Breast epithelium (tissue), 4 donors: Measurements from ENCODE around the gene ACOX3. TPM values are rescaled to one million over a fixed set of nuclear protein-coding genes. Genes with fewer than 3 reads are reported as not detected.
A peak's percentile ranks its signal among the peaks of the same experiment; 100 is the strongest.

Source experiments
- DNase-seq, 2 donors: peaks; one replicate each; pipeline ENCODE4 v3.0.0-alpha.2; 2019; ENCODE audit warnings: low spot score in 2 of 2
- H3K27ac ChIP-seq, 2 donors: fragments of 200-600 bp; sonication (generic) in 1 of 2; one replicate each; pipeline ENCODE4 v1.5.1; 2016 to 2019; ENCODE audit warnings: mild to moderate bottlenecking in 1 of 2
- H3K27me3 ChIP-seq, 2 donors: fragments of 200-600 bp; sonication (generic) in 1 of 2; one replicate each; pipeline versions ENCODE4 v1.5.1 to v1.6.0; 2017 to 2019; ENCODE audit warnings: control low read depth in 1 of 2, mild to moderate bottlenecking in 1 of 2
- H3K36me3 ChIP-seq: fragments of 200-600 bp; one replicate; pipeline ENCODE4 v1.5.1; 2019
- H3K4me1 ChIP-seq, 2 donors: fragments of 200-600 bp; sonication (generic); one replicate each; pipeline ENCODE4 v1.5.1; 2016 to 2019; ENCODE audit warnings: control low read depth in 1 of 2
- H3K4me3 ChIP-seq, 3 donors: fragments of 200-600 bp; sonication (generic); 1 replicate in 2 of 3; 2 replicates in 1 of 3; pipeline ENCODE4 v1.5.1; 2016 to 2019; ENCODE audit warnings: mild to moderate bottlenecking in 3 of 3, moderate library complexity in 2 of 3
- H3K9me3 ChIP-seq, 2 donors: fragments of 200-600 bp; sonication (generic) in 1 of 2; one replicate each; pipeline ENCODE4 v1.5.1; 2016 to 2019; ENCODE audit warnings: control low read depth in 1 of 2
- POLR2A ChIP-seq: fragments of 450-650 bp; IDR thresholded peaks from one replicate; pipeline ENCODE4 v1.6.1; 2016; ENCODE audit warnings: antibody characterized with exemption, mild to moderate bottlenecking, moderate library complexity
- POLR2AphosphoS5 ChIP-seq, 3 donors: sonication (generic); formaldehyde crosslinking; IDR thresholded peaks; one replicate each; pipeline ENCODE4 v1.6.1; 2017; ENCODE audit warnings: antibody characterized with exemption in 3 of 3
- intact Hi-C: fragments of 100-400 bp; cut with DNase I; formaldehyde crosslinking; loops from one replicate; pipeline ENCODE4 v1.15.1; 2023; ENCODE audit warnings: low total_unique reads
- total RNA-seq, 3 donors: library from RNA; depleted of rRNA; stranded (reverse); fragments of >200 nt; gene quantifications; one replicate each; pipeline ENCODE4 v1.1.0, GENCODE V29; 2016
- TF ChIP-seq, protein P1 (sequence below), 3 donors: fragments of 450-650 bp; IDR thresholded peaks; one replicate each; pipeline ENCODE4 v1.5.1; 2016 to 2017; ENCODE audit warnings: antibody characterized with exemption in 3 of 3, mild to moderate bottlenecking in 3 of 3, moderate library complexity in 3 of 3

The ACOX3 gene
- total RNA-seq, 3 donors from 2014 or later: 24.0 to 69.4 (median 47.9) TPM

DNA sequence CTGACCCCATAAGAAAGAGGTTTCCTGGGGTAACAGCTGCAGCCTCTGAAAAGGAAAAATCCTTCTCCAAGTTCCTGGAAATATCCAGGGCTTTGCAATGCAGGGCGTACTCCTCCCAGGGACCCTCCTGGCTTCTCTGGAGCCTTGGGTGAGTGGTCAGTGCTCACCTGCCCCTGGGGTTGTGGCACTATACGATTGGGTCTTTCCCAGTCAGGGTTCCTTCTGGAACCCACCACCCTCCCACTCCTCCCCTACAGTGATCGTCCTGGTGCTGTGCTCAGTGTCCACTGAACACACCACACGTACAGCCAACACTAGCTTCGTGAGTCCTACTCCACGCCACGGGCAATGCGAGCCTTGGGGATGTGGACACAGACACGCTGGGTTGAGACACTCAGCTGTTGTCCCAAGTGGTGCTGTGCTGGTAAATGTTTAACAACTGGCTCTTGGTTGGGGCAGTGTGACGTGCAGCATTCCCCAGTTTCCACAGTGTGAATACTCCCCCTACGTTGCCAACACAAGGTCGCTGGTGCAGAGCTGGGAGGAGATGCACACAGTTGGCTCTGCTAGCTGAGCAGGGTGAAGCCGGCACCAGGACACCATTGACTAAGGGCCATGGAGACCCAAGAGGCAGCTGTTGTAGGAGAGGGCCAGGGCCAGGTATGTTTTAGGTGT, 105.6 kb downstream of the ACOX3 start:
- DNase-seq: no peak
- H3K4me1 ChIP-seq: no peaks in the 10 kb centered on the region
- TF ChIP-seq POLR2AphosphoS5 (IDR thresholded peaks at IDR 0.05): no peak
- TF ChIP-seq, protein P1, sequence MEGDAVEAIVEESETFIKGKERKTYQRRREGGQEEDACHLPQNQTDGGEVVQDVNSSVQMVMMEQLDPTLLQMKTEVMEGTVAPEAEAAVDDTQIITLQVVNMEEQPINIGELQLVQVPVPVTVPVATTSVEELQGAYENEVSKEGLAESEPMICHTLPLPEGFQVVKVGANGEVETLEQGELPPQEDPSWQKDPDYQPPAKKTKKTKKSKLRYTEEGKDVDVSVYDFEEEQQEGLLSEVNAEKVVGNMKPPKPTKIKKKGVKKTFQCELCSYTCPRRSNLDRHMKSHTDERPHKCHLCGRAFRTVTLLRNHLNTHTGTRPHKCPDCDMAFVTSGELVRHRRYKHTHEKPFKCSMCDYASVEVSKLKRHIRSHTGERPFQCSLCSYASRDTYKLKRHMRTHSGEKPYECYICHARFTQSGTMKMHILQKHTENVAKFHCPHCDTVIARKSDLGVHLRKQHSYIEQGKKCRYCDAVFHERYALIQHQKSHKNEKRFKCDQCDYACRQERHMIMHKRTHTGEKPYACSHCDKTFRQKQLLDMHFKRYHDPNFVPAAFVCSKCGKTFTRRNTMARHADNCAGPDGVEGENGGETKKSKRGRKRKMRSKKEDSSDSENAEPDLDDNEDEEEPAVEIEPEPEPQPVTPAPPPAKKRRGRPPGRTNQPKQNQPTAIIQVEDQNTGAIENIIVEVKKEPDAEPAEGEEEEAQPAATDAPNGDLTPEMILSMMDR (IDR thresholded peaks at IDR 0.05): no peak
- no peak for TF ChIP-seq POLR2A
- no peak overlapping the region for H3K27ac ChIP-seq
- H3K27me3 ChIP-seq: no peaks in the 10 kb centered on the region
- H3K36me3 ChIP-seq: no peaks in the 10 kb centered on the region
- no peaks in the 10 kb centered on the region for H3K9me3 ChIP-seq
- intact Hi-C loops: no loop called here
- no peak overlapping the region for H3K4me3 ChIP-seq

DNA sequence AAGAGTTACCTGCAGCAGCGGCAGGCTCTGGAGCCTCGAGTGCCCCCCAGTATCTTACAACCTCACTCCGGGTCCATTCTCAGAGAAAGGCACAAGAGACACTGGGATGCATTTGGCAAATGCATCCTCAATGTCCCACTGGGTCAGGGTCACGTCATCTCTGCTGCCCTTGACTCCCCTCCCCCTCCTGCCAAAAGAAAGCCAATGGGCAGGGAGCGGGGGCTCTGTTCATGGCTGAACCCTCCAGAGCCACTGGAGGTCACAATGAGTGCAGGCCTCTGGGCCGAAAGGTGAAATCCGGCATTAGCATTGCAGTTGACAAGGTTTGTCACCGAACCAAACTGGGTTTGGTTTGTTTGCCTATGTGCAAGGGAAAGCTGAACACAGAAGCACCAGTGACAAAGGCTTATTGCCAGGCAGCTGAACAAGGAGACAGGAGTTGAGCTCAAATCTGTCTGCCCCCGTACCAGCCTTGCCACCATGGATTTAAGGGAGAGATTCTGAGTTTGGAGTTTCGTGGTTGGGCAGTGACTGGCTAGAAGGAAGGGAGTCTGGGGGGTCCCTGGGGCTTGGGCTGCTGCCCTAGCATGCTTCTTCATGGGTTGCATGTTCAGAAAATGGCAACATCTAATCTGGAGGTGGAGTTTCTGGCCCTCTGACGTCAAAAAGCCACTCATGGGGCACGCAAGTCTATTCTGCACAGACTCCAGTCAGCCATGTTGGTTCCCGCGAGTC, 106.6 kb downstream of the ACOX3 start:
- Histone ChIP-seq H3K27ac (no peak overlapping the region), H3K9me3 (no peaks in the 10 kb centered on the region), H3K4me1 (no peaks in the 10 kb centered on the region), H3K36me3 (no peaks in the 10 kb centered on the region), H3K4me3 (no peak overlapping the region), H3K27me3 (no peaks in the 10 kb centered on the region)
- DNase-seq: no peak
- no peak for TF ChIP-seq POLR2AphosphoS5 (IDR thresholded peaks at IDR 0.05)
- TF ChIP-seq, protein P1 (IDR thresholded peaks at IDR 0.05): no peak
- no peak for TF ChIP-seq POLR2A
- intact Hi-C loops: no loop called here

DNA sequence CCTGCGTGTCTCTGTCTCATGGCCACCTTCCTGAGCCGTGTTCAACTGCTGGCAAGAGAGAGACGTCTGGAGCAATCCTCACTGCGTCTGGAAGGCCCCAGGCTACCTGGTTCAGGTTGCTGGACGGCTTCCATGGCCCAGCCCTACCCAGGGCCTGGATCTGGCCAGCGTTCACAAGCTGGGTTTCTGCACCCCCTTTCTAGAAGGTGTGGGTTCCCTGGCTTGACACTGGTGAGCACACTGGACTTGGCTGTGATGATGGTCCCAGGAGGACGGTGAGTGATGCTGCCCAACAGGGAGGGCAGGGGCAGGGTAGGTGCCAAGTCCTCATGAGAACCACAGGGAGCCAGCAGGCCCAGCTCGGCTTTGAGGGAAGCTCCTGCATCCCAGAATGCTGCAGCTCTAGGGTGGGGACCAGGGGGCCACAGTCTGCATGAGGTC, 107.6 kb downstream of the ACOX3 start:
- no peaks in the 10 kb centered on the region for H3K4me1 ChIP-seq
- DNase-seq: peak; percentile 56 to 62
- no peaks in the 10 kb centered on the region for H3K9me3 ChIP-seq
- H3K27me3 ChIP-seq: no peaks in the 10 kb centered on the region
- H3K36me3 ChIP-seq: no peaks in the 10 kb centered on the region
- no peak overlapping the region for H3K4me3 ChIP-seq
- H3K27ac ChIP-seq: no peak overlapping the region
- intact Hi-C loops: no loop called here
- TF ChIP-seq POLR2A (no peak), POLR2AphosphoS5 (IDR thresholded peaks at IDR 0.05) (no peak)
- TF ChIP-seq, protein P1 (IDR thresholded peaks at IDR 0.05): no peak

DNA sequence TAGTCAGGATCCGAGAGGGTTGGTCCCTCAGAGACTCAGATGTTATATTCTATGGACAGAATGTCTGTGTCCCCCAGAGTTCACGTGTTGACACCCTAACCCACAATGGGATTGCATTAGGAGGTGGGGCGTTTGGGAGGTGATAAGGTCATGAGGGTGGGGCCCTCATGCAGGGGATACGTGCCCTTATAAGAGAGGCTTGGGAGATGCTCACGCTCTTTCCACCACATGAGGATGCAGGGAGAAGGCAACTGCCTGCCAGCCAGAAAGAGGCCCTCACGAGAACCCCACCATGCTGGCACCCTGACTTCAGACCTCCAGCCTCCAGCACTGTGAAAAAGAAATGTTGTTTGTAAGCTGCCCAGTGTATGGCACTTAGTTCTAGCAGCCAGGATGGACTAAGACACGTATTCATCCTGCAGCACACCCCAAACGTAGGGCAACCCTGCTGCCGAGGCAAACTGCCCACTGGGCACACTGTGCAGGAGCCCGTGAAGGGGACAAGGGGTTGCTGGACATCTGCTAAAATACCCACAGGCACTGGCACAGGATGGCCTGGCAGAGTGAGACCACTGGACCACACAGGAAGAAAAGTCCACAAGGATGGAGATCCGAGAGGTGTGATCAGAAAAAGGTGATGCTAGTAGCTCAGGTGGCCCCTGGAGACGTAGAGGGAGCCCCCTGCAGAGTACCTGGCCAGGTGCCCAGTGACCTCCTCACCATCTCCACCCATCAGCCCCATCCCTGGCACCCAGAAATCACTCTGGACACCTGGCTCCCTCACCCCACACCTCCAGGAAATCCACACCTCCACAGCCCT, 108.3 kb downstream of the ACOX3 start:
- TF ChIP-seq POLR2A: no peak
- no peak for TF ChIP-seq POLR2AphosphoS5 (IDR thresholded peaks at IDR 0.05)
- TF ChIP-seq, protein P1 (IDR thresholded peaks at IDR 0.05): no peak
- Histone ChIP-seq H3K27me3 (no peaks in the 10 kb centered on the region), H3K36me3 (no peaks in the 10 kb centered on the region), H3K4me3 (no peak overlapping the region), H3K4me1 (no peaks in the 10 kb centered on the region), H3K9me3 (no peaks in the 10 kb centered on the region), H3K27ac (no peak overlapping the region)
- intact Hi-C loops: no loop called here
- peak in 1 of 2 donors; percentile 17 for DNase-seq
